ENCODE measurements around the gene BAD.
A peak's percentile ranks its signal among the peaks of the same experiment; 100 is the strongest.
"Not testable (repeated sequence)": the region's sequence is repeated elsewhere in the genome, so short reads cannot be mapped to it uniquely, and the experiment has no call there.

Gene BAD

GRCh38 chr11:64255135-64256128 is 29.0 kb downstream of the BAD start:
- no peak for DNase-seq

DNA sequence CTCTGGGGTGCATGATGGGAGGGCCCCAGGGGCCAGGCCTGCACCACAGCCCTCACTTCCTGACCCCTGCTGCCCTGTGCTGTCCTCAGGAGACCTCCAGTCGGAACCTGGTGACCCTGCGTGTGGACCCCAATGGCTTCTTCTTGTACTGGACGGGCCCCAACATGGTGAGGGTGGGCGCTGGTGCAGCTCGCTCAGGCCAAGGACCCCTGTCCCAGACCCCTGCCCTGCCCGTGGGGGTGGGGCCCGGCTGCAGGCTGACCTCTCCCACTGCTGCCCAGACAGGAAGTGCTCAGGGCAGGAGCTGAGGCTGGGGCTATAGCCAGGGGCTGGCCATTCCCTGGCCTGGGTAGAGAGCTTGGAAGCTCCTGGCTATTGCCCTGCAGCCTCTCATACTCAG is 30.1 kb downstream of the BAD start:
- DNase-seq: no peak

GRCh38 chr11:64253481-64253880 is 31.0 kb downstream of the BAD start:
- peak; percentile 29 to 30 for DNase-seq

DNA sequence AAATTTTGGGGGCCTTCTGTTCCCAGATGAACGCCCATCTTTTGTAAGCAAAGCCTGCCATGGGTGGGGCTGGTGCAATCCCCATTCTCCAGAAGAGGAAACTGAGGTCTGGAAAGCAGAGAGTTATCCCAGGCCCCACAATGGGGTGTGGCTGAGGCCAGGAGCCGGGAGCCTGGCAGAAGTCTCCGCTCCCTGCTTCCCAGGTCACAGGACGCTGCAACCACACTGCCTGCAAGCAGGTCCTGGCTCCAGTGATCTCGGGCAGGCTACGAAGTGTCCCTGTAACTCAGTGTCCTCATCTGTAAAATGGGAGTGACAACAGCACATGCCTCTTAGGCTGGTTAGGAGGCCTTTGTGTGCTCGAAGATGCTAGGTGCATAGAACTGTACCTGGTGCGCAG is 31.4 kb downstream of the BAD start:
- DNase-seq: no peak

DNA sequence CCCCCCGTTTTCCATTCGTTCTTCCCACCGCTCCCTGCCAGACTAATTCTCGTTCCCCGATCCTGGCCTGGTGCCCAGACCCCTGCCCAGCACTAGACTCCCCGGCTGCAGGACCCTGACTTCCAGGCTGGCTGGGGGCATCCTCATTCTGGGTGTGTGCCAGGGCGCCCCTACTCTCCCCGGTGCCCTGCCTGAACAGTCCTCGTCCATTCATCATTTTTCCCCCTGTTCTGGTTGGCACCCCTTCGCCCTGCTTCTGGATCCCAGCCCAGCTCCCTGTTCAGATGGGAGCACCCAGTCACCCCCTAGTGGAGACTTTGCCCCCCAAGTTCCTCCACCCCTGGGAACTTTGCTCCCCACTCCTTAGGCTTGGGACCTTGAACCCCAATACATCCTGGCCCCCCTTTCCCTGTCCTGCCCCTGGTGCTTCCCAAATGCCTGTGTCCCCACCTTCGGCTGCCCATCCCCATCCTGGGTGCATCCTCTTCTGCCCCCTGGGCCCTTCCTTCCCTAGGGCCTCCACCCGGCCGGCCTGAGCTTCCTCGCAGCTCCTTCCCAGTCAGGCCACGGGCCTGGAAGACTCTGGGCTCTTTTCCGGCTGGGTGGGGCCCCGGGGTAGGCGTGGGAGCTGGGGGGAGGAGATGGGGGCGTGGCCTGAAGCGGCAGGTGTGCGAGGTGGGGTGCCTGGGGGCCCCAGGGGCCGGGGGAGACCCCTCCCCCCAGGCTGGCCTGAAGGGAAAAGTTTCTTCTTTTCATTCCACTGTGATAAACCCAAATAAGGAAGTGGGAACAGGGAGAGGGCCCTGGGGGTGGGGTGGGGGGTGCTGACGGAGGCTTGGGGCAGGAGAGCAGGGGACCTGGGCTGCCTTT is 32.2 kb downstream of the BAD start:
- DNase-seq: no peak

DNA sequence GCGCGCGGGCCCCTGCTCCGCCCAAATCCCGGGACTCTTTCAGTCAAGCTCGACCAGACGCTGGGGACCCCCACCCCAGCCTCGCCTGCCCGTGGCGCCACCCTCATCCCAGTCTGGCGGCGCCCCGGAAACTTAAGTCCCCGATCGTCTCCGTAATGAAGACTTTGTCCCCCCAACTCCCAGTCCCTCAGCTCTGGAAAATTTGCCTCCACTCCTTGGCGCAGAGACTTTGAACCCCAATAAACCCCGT is 32.8 kb downstream of the BAD start:
- no peak for DNase-seq

DNA sequence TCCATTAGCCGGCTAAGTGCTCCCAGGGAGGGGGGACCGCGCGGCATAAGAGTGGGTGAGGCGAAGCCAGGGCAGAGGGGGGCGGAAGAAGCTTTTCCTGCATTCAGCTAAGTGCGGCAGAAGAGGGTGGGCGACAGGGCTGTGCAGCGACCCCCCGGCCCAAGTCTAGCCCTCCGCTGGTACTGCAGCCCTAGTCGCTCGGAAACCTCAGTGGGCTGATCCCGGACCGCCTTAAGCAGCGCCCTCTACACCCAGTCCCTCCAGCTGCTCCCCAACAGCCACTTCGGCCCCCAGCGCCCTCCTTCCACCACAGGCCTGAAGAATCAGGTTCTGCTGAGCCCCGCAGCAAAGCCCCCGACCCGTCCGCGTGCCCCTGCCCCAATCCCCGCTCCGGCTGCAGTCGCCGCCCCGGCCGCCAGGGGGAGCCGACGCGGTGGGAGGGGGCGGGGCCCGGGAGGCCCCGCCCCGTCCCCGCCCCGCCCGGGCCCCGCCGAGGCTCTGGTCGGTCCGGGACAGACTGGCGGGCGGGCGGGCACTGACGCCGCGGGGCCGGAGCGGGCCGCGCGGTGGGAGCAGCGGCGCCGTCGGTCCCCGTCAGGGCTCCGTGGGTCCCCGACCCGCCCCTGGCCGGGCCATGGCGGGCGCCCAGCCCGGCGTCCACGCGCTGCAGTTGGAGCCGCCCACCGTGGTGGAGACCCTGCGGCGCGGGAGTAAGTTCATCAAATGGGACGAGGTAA is 33.3 kb downstream of the BAD start, which contains the start of gene PLCB3:
Gene PLCB3 (plus strand): TSS at position 515 of the 737 bp plus-strand sequence. CDS start 120 bp downstream, at position 635.
- DNase-seq: peak in 1 of 2 donors; percentile 50

- DNase-seq: no peak
Measured at GRCh38 chr11:64250415-64251015, 34.0 kb downstream of the BAD start.

DNA sequence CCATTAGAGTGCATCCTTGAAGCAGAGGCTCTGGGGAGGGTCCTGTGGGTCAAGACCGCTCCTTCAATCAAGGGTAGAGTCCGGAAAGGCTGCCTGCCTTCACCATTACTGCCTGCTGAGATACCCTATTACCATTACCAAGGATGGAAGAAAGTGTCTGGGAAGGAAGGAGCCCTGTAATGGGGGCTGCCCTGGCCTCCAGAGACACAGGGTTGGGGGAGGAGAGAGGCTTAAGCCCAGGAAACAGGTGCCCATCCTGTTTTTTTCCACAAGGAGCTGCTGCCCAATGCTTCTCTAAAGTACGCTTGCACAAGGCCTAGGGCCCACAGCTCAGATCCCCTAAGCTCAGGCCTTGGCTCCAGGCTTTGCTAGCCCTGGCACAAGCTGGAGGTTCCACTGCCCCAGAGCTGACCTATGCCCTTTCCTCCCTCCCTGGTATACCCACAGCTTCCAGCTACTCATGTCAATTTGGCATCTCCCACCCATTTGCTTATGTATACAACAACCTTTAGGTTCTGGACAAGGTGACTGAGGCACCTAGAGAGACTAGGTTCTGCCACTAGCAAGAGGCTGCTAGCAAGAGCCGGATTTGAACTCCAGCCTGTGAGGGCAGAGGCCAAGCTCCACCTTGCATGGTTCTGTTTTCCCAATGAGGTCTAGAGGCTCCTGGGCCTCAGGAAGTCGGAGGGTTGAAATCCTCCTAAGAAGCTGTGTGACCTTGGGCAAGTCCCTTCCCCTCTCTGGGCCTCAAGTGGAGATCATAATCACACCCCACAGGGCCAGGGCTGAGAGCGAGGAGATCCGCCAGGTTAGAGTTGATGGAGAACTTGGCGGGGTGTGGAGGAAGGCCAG is 34.7 kb downstream of the BAD start:
- no peak for DNase-seq

- no peak for DNase-seq
Measured at GRCh38 chr11:64249038-64249437, 35.4 kb downstream of the BAD start.

GRCh38 chr11:64248578-64248977 is 35.9 kb downstream of the BAD start:
- no peak for DNase-seq

GRCh38 chr11:64247729-64248531 is 36.5 kb downstream of the BAD start:
- no peak for DNase-seq

DNA sequence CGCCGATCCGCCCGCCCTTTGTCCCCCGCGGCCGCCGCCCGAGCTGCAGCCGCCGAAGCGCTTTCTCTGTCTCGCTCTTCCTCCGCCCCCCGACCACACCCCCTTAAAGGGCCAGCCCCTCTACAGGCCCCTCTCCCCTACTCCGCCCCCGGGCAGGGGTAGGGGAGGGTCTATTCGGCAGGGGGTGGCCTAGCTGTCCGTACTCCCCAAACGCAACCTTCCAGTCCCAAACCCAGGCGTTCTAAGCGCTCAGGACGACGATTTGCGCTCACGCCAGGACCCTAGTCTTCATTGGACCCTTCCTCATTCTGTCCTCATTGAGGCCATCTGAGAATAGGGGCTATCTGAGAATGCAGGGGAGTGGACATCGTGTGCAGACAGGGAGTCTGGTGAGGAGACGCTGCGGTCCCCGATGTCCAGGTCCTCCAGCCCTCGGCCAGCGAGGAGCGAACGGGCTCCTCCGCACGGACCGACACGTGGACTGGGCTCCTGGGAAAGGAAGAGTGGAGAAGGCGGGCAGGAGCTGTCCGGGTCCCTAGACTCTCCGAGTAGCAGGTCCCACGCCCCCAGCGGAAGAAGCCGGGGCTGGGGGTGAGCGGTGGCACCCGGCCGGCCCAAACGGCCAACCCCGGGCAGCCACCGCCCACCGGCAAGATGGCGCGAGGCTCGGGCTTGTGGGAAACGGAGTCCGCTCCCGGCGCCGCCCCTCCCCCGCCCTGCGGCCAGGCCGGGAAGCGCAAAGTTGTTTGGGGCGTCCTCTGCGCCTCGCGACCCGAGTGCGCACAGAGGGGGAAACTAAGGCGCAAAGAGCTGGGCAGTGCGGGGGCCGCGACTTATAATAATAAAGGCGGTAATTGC is 37.4 kb downstream of the BAD start, which contains the start of gene PPP1R14B:
Gene PPP1R14B (minus strand): TSS at position 73 of the 858 bp plus-strand sequence. CDS start 270 bp downstream, outside the sequence.
- DNase-seq: peak; percentile 58 to 82

DNA sequence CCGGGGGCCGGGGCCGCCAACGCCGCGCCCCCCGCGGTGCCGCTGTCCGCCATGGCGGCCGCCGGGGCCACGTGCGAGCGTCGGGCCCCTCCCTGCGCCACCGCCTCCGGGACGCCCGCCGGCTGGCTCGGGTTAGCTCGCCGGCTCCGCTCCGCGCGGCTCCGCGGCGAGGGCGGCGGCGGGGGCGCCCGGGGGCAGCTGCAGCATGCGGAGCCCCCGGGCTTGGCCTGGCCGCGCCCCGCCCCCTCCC is 37.9 kb downstream of the BAD start:
- not testable (repeated sequence) for DNase-seq

- peak in 1 of 2 donors; percentile 21 for DNase-seq
Measured at GRCh38 chr11:64245797-64246620, 38.5 kb downstream of the BAD start.

DNA sequence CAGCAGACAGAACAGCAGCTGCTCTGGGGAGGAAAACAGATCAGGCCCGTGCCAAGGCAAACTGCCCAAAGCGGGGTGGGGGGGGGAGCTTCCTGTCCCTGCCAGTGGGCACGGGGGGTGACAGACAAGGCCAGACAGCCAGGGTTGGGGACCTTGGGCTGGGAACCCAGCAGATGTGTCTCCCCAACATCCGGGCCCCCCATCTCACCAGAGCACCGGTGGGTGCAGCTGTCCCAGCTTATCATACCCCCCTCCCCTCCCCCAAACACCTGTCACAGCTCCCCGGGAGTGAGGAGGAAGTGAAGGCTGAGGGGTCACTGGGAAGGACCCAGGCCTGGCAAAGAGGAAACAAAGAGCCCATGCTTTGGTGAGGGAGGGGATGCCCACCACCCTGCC is 39.1 kb downstream of the BAD start:
- peak; percentile 6 to 28 for DNase-seq

- no peak for DNase-seq
Measured at GRCh38 chr11:64244966-64245365, 39.5 kb downstream of the BAD start.

DNA sequence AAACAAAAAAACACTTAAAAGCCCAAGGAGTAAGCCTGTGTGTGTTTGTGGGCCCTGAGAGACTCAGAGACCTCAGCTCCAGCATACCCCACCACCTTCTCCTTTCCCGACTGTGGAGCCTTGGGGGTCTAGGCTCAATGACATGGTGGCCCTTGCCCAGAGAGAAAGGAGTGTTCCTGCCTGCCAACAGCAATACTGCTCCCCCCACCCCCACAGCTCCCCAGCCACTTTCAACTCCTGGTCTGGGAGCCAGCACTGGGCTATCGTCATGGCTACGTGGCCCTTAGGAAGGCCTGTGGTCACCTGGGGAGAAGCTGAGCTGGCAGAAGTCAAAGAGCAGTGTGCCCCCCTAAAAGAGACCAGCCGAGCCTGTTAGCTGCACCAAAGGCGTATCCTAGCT is 40.4 kb downstream of the BAD start:
- DNase-seq: no peak

All from hippocampal formation (tissue), 2 donors.